HepG2 (cell line): ENCODE results near the gene CAMTA1. TPM values are rescaled to one million over a fixed set of nuclear protein-coding genes. Genes with fewer than 3 reads are reported as not detected.

Experiments
- ATAC-seq: fragments of 200-7000 bp; cut with Tn5 transposase; 3 replicates; pipeline ENCODE4 v1.9.1; 2020; ENCODE audit warnings: mild to moderate bottlenecking, moderate library complexity
- BruUV-seq: library from RNA; stranded (reverse); fragments of 400-500 nt; replicated peaks from 2 replicates; lab custom pipeline; 2021; lab: Mats Ljungman, UMichigan
- CTCF ChIA-PET: fragments of 300-600 bp; formaldehyde crosslinking; extraction: SDS; loops from one replicate; lab custom pipeline; 2021; ENCODE audit warnings: low total read pairs, inconsistent platforms, low intra/inter-chr PET ratio; lab: Yijun Ruan, JAX
- POLR2A ChIA-PET: fragments of 350-600 bp; sonication (Branson Sonifier 250); formaldehyde crosslinking; loops from one replicate; lab custom pipeline; 2020; ENCODE audit warnings: antibody characterized with exemption, inconsistent platforms; lab: Yijun Ruan, JAX
- DNase-seq: peaks from one replicate; pipeline ENCODE4 v3.0.0-alpha.2; 2015; ENCODE audit warnings: low spot score
- FAIRE-seq: peaks from 3 replicates; lab custom pipeline; 2011; peaks lifted over from hg19 to GRCh38; lab: Jason Lieb, UNC
- H2AFZ ChIP-seq: one replicate; pipeline ENCODE4 v1.6.1; 2011; ENCODE audit warnings: low read length, inconsistent platforms
- H3K27ac ChIP-seq: fragments of 300-600 bp; 3 replicates; pipeline ENCODE4 v1.8.0; 2011; ENCODE audit warnings: mixed run types, mild to moderate bottlenecking, mixed read lengths, low read length, inconsistent platforms; ENCODE audit not compliant: insufficient read depth; ENCODE audit errors: extremely low read length
- H3K27me3 ChIP-seq, 2 experiments: fragments of 200-600 bp in 1 of 2; 2 replicates in 1 of 2; 3 replicates in 1 of 2; pipeline versions ENCODE4 v1.6.0 to v1.8.0; 2011; ENCODE audit warnings: low read length in 2 of 2, mild to moderate bottlenecking in 2 of 2, moderate library complexity in 2 of 2, inconsistent platforms in 1 of 2; ENCODE audit not compliant: insufficient read depth in 2 of 2, control insufficient read depth in 1 of 2
- H3K36me3 ChIP-seq, 2 experiments: fragments of 200-600 bp in 1 of 2; replicated peaks in 1 of 2; 2 replicates in 1 of 2; 3 replicates in 1 of 2; pipeline versions ENCODE4 v1.5.1 to v1.8.0; 2011; ENCODE audit warnings: low read length in 2 of 2, inconsistent platforms in 1 of 2; ENCODE audit not compliant: insufficient read depth in 2 of 2, control insufficient read depth in 1 of 2
- H3K4me1 ChIP-seq: 2 replicates; pipeline ENCODE4 v1.5.1; 2012; ENCODE audit warnings: low read length, inconsistent platforms; ENCODE audit not compliant: insufficient read depth
- H3K4me2 ChIP-seq: 2 replicates; pipeline ENCODE4 v1.6.0; 2011; ENCODE audit warnings: low read depth, low read length, inconsistent platforms
- H3K4me3 ChIP-seq, 3 experiments: fragments of 200-600 bp in 1 of 3; sonication (generic), shearing (Covaris generic) in 1 of 3; replicated peaks in 1 of 3; 2 replicates each; pipeline ENCODE4 v1.5.1; 2011 to 2016; ENCODE audit warnings: low read length in 3 of 3, inconsistent platforms in 2 of 3, low read depth in 2 of 3, mild to moderate bottlenecking in 2 of 3, control low read depth in 1 of 3, mixed read lengths in 1 of 3; ENCODE audit not compliant: insufficient read depth in 1 of 3
- H3K79me2 ChIP-seq: one replicate; pipeline ENCODE4 v1.6.1; 2011; ENCODE audit warnings: low read length, inconsistent platforms; ENCODE audit not compliant: insufficient read depth
- H3K9ac ChIP-seq: 2 replicates; pipeline ENCODE4 v1.6.0; 2011; ENCODE audit warnings: mild to moderate bottlenecking, low read depth, low read length, inconsistent platforms; ENCODE audit not compliant: insufficient read depth
- H3K9me3 ChIP-seq: 2 replicates; pipeline ENCODE4 v1.5.1; 2012; ENCODE audit warnings: mild to moderate bottlenecking, low read length
- H4K20me1 ChIP-seq: 2 replicates; pipeline ENCODE4 v1.6.0; 2011; ENCODE audit warnings: inconsistent platforms, mild to moderate bottlenecking, low read length, moderate library complexity; ENCODE audit not compliant: insufficient read depth
- BRCA1 ChIP-seq: sonication (generic); formaldehyde crosslinking; IDR thresholded peaks from 2 replicates; pipeline ENCODE4 v1.4.0; 2020; ENCODE audit warnings: missing genetic modification reagents
- CCDC6 ChIP-seq: sonication (generic); formaldehyde crosslinking; IDR thresholded peaks from 2 replicates; pipeline ENCODE4 v1.8.1; 2022; ENCODE audit warnings: mild to moderate bottlenecking, missing genetic modification reagents, moderate library complexity
- DNMT1 ChIP-seq: sonication (generic); formaldehyde crosslinking; IDR thresholded peaks from 2 replicates; pipeline ENCODE4 v1.5.1; 2020; ENCODE audit warnings: mild to moderate bottlenecking, missing genetic modification reagents
- GZF1 ChIP-seq: sonication (generic); formaldehyde crosslinking; IDR thresholded peaks from 2 replicates; pipeline ENCODE4 v1.5.1; 2020; ENCODE audit warnings: mild to moderate bottlenecking, missing genetic modification reagents
- MYC ChIP-seq: sonication (generic); formaldehyde crosslinking; IDR thresholded peaks from 2 replicates; pipeline ENCODE4 v1.9.0; 2021; ENCODE audit warnings: missing genetic modification reagents, borderline replicate concordance
- PCBP1 ChIP-seq: fragments of 200-400 bp; formaldehyde crosslinking; IDR thresholded peaks from 2 replicates; pipeline ENCODE4 v1.6.1; 2017; ENCODE audit warnings: mild to moderate bottlenecking, low read depth, low read length, borderline replicate concordance
- RFXAP ChIP-seq: sonication (generic); formaldehyde crosslinking; IDR thresholded peaks from 2 replicates; pipeline ENCODE4 v1.4.0; 2020; ENCODE audit warnings: missing genetic modification reagents, borderline replicate concordance
- SMAD9 ChIP-seq: sonication (generic); formaldehyde crosslinking; IDR thresholded peaks from 2 replicates; pipeline ENCODE4 v1.5.1; 2020; ENCODE audit warnings: mild to moderate bottlenecking, missing genetic modification reagents
- TBX2 ChIP-seq: sonication (generic); formaldehyde crosslinking; IDR thresholded peaks from 2 replicates; pipeline ENCODE4 v1.5.0; 2020; ENCODE audit warnings: missing genetic modification reagents, mild to moderate bottlenecking, borderline replicate concordance
- ZBTB4 ChIP-seq: sonication (generic); formaldehyde crosslinking; IDR thresholded peaks from 2 replicates; pipeline ENCODE4 v1.4.0; 2020; ENCODE audit warnings: missing genetic modification reagents, mild to moderate bottlenecking, borderline replicate concordance
- ZNF589 ChIP-seq: sonication (generic); formaldehyde crosslinking; conservative IDR thresholded peaks from 2 replicates; pipeline ENCODE4 v1.8.0; 2022; ENCODE audit warnings: mild to moderate bottlenecking, moderate library complexity, missing genetic modification reagents
- ZNF629 ChIP-seq: sonication (generic); formaldehyde crosslinking; conservative IDR thresholded peaks from 2 replicates; pipeline ENCODE4 v1.5.0; 2020; ENCODE audit warnings: missing genetic modification reagents
- ZNF740 ChIP-seq: sonication (generic); formaldehyde crosslinking; IDR thresholded peaks from 2 replicates; pipeline ENCODE4 v1.4.0; 2020; ENCODE audit warnings: missing genetic modification reagents
- ZNF773 ChIP-seq: sonication (generic); formaldehyde crosslinking; IDR thresholded peaks from 2 replicates; pipeline ENCODE4 v1.4.0; 2020; ENCODE audit warnings: missing genetic modification reagents, borderline replicate concordance
- WGBS: methylation state at CpG from one replicate; pipeline ENCODE4 v1.1.6; 2017; ENCODE audit warnings: low lambda C conversion rate; 5-methylcytosine and 5-hydroxymethylcytosine counted together
- in situ Hi-C: cut with HindIII; loops from 2 replicates; pipeline ENCODE4 v1.10.0; 2017; ENCODE audit warnings: low pct_unique_long_range_greater_than_20kb; ENCODE audit not compliant: extremely low pct_ligation_motif_present
- intact Hi-C: fragments of 100-400 bp; cut with micrococcal nuclease; formaldehyde crosslinking; loops from one replicate; pipeline ENCODE4 v1.10.0; 2022; ENCODE audit not compliant: unreplicated experiment
- polyA plus RNA-seq, 8 experiments: library from polyadenylated mRNA; depleted of rRNA in 3 of 8; stranded (reverse) in 7 of 8; unstranded in 1 of 8; fragments of >200 nt; fragmentation: Illumina TruSeq in 4 of 8; extraction: Trizol in 4 of 8; gene quantifications; 2 replicates each; pipeline versions ENCODE4 v1.2.1 to v1.2.3, GENCODE V29; 2011 to 2016; ENCODE audit warnings: low read depth in 4 of 8, missing spikeins in 1 of 8, mixed read lengths in 1 of 8; ENCODE audit not compliant: insufficient read depth in 1 of 8
- total RNA-seq, 5 experiments: library from RNA; depleted of rRNA; stranded (reverse); fragments of >200 nt; fragmentation: Illumina TruSeq; extraction: Trizol; gene quantifications; 2 replicates each; pipeline ENCODE4 v1.2.3, GENCODE V29; 2016; ENCODE audit warnings: low read depth in 1 of 5

Gene CAMTA1
- total and polyA plus RNA-seq, 2 of the 13 experiments (the other 11 are each of a cell fraction or from before 2014, with no cell fraction given): 25.0 to 36.4 TPM

- TF ChIP-seq RFXAP (CRISPR knock-in tag) (no peak), ZNF740 (CRISPR knock-in tag) (0 out of 2 replicates have a peak, but pooled peaks have one; percentile 43), TBX2 (CRISPR knock-in tag) (0 out of 2 replicates have a peak, but pooled peaks have one; percentile 15)
Measured at GRCh38 chr1:6770751-6771440, 14.4 kb upstream of the CAMTA1 start (continued).

- Histone ChIP-seq H3K79me2 (no peaks in the 10 kb centered on the region), H3K4me1 (peaks cover 19% of the 10 kb centered on the region), H3K36me3 (no peaks in the 10 kb centered on the region), H4K20me1 (no peaks in the 10 kb centered on the region), H3K4me3 (peak overlapping the region in 1 of 3 experiments; percentile 0; a peak in 1 of 6 replicates), H3K4me2 (peak overlapping the region; percentile 44), H3K27me3 (peaks cover 0 to 11% of the 10 kb centered on the region in 2 experiments; a peak in 1 of 5 replicates), H3K9me3 (peaks cover 6% of the 10 kb centered on the region; the same call in 1 of the 2 replicates), H3K9ac (no peak overlapping the region), H3K27ac (no peak overlapping the region), H2AFZ (no peak overlapping the region)
- ATAC-seq (peak; percentile 46), FAIRE-seq (no peak), DNase-seq (no peak)
- no TSS peak for BruUV-seq
- WGBS: 1% methylated on average over 7 of the region's 7 CpGs
- in situ Hi-C loops: no loop called here
- POLR2A ChIA-PET: interaction anchor here (0.6 to 3.2 kb wide), 2 partner anchors 13 to 140 kb away, joined by 3 to 21 read pairs; partner anchors contain the start of gene CAMTA1
- CTCF ChIA-PET: no interaction called here
- intact Hi-C loops: no loop called here
- no peak for TF ChIP-seq SMAD9 (CRISPR knock-in tag)
- no peak for TF ChIP-seq GZF1 (CRISPR knock-in tag)
- TF ChIP-seq ZBTB4 (CRISPR knock-in tag): no peak
- no peak for TF ChIP-seq ZNF629
- no peak for TF ChIP-seq PCBP1
- no peak for TF ChIP-seq CCDC6 (CRISPR knock-in tag)
- no peak for TF ChIP-seq MYC
- TF ChIP-seq BRCA1 (CRISPR knock-in tag): no peak
- TF ChIP-seq DNMT1 (CRISPR knock-in tag): no peak
- TF ChIP-seq ZNF589 (CRISPR knock-in tag): no peak
- no peak for TF ChIP-seq ZNF773 (CRISPR knock-in tag)
Measured at GRCh38 chr1:6771441-6771769, 13.8 kb upstream of the CAMTA1 start.
